T-helper 17 cell (primary cell): ENCODE measurements around the gene EHBP1L1. TPM values are rescaled to one million over a fixed set of nuclear protein-coding genes. Genes with fewer than 3 reads are reported as not detected.

ENCODE experiments used
- ATAC-seq: fragments of 150-1000 bp; cut with Tn5 transposase; 2 replicates; pipeline ENCODE4 v1.10.0; 2021; ENCODE audit warnings: mild to moderate bottlenecking, moderate library complexity
- DNase-seq, 3 donors: peaks; one replicate each; pipeline versions ENCODE4 v3.0.0 to v3.0.0-alpha.2; 2020 to 2021
- H3K9me3 ChIP-seq: one replicate; pipeline ENCODE4 v1.7.0; 2013; ENCODE audit warnings: low read length, mild to moderate bottlenecking; ENCODE audit not compliant: control insufficient read depth, poor library complexity, severe bottlenecking
- H3K27ac Mint-ChIP-seq: one replicate; pipeline ENCODE4 v1.8.0; 2022; ENCODE audit warnings: mild to moderate bottlenecking, moderate library complexity, mixed read lengths
- H3K27me3 Mint-ChIP-seq: one replicate; pipeline ENCODE4 v1.8.0; 2022; ENCODE audit warnings: mixed read lengths
- H3K36me3 Mint-ChIP-seq: one replicate; pipeline ENCODE4 v1.8.0; 2022; ENCODE audit warnings: low read depth, mixed read lengths
- H3K4me1 Mint-ChIP-seq: one replicate; pipeline ENCODE4 v1.8.0; 2022; ENCODE audit warnings: mild to moderate bottlenecking, mixed read lengths
- H3K4me3 Mint-ChIP-seq: one replicate; pipeline ENCODE4 v1.8.0; 2022; ENCODE audit warnings: mild to moderate bottlenecking, moderate library complexity, mixed read lengths
- total RNA-seq, 4 donors: library from RNA in 2 of 4; stranded (reverse) in 2 of 4; gene quantifications; one replicate each; pipeline ENCODE4 v1.2.3 and lab custom pipeline; 2022 to 2026

Gene EHBP1L1
- total RNA-seq, 2 donors from 2014 or later: 123 to 152 TPM

DNA sequence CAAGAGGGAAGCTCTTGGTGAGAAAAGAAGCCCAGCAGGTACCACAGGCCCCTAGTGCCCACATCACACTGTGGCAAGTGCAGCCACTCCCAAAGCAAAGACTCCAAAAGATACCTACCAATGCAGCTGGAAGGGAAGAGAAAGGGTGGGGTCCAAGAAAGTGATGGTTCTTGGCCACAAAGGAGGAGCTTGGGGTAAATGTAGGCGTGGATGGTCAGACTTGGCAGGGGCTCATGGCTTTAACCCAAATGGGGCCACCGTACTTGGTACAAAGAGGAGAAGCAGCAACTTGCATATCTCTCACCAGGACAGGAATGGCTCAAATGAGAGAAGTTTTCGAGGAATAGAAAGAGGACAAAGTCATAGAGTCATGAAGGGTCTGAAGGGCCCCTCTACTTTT is 33.4 kb downstream of the EHBP1L1 start:
- DNase-seq (no peak), ATAC-seq (no peak)
- H3K4me1 Mint-ChIP-seq: peaks cover 33% of the 10 kb centered on the region
- no peak overlapping the region for H3K4me3 Mint-ChIP-seq
- H3K27me3 Mint-ChIP-seq: no peaks in the 10 kb centered on the region
- H3K9me3 ChIP-seq: no peaks in the 10 kb centered on the region
- no peak overlapping the region for H3K27ac Mint-ChIP-seq
- no peaks in the 10 kb centered on the region for H3K36me3 Mint-ChIP-seq

DNA sequence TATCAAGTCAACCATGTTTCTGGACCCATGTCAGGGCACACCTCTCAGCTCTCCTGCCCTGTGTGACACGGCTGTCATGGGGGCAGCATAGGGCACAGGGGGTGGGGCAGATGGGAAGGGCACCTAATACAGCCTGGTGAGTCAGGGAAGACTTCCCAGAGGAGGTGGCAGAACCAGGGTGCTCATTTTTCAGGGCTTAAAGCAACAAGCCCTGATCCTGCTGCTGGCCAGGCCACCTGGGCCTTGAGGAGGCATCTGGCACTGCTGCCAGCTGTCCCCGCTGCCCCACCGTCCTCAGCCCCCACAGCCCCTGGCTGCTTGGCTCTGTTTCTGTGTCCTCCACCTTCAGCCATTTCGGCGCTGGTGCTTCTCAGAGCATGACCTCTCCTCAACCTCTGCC is 33.8 kb downstream of the EHBP1L1 start:
- H3K9me3 ChIP-seq: no peaks in the 10 kb centered on the region
- DNase-seq (no peak), ATAC-seq (no peak)
- Mint-ChIP-seq H3K36me3 (no peaks in the 10 kb centered on the region), H3K27me3 (no peaks in the 10 kb centered on the region), H3K27ac (peak overlapping the region; percentile 94), H3K4me1 (peaks cover 33% of the 10 kb centered on the region), H3K4me3 (peak overlapping the region; percentile 36)

DNA sequence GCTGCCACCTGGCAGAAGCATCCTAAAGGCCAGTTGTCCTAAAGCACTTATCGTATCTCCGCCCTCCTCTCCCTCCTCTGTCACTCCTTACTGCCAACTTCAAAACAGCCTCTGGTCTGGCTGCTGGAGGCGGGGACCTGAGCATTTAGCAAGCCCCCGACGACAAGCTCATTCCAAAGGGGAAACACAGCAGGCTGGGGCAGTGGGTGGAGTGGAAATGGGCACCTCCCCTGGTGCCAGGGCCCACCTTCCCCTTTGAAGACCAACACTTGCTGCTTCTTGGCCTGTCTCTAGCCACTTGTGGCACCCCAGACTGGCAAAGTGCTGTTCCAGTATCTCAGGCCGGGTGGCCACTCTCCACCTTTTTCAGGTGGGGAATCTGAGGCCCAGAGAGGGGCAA is 34.6 kb downstream of the EHBP1L1 start:
- peaks cover 33% of the 10 kb centered on the region for H3K4me1 Mint-ChIP-seq
- no peak for ATAC-seq
- H3K4me3 Mint-ChIP-seq: peak overlapping the region; percentile 7
- no peaks in the 10 kb centered on the region for H3K27me3 Mint-ChIP-seq
- DNase-seq: no peak
- H3K9me3 ChIP-seq: no peaks in the 10 kb centered on the region
- peak overlapping the region; percentile 94 for H3K27ac Mint-ChIP-seq
- no peaks in the 10 kb centered on the region for H3K36me3 Mint-ChIP-seq

DNA sequence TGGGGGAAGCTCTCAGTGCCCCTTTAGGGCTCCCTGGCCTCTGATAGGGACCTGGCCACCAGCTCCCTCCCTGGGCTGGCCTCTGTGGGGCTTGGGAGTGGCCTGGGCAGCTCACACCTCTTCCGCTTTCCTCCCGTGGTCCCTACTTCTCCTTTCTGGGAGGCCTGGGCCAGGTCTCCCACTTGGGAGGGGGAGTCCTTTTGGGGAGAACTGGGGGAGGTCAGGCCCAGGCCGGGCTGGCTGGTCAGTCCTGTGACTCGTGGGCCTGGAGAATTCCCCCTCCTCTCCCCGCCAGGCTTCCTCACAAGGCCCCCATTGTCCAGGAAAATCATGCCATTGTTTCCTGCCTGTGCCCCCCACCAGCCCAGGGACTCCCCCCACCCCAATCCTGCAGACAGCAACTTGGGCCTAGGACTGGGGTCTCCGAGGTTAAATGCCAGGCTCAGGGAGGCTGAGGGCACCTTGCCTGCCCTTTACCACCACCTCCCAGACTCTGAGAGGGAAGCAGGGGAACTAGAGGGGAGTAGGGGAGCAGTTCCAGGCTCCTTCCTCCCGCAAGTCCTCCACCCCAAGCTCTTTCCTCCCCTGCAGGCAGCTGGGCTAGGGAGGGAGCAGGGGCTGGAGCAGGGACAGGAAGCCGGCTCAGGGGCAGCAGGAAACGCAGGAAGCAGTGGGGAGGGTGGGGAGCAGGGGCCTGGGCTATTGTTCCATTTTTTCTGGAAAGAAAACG is 35.3 kb downstream of the EHBP1L1 start:
- H3K36me3 Mint-ChIP-seq: no peaks in the 10 kb centered on the region
- peaks cover 33% of the 10 kb centered on the region for H3K4me1 Mint-ChIP-seq
- no peaks in the 10 kb centered on the region for H3K9me3 ChIP-seq
- H3K27ac Mint-ChIP-seq: peak overlapping the region; percentile 94
- DNase-seq: no peak
- no peak for ATAC-seq
- peak overlapping the region; percentile 98 for H3K4me3 Mint-ChIP-seq
- H3K27me3 Mint-ChIP-seq: no peaks in the 10 kb centered on the region

DNA sequence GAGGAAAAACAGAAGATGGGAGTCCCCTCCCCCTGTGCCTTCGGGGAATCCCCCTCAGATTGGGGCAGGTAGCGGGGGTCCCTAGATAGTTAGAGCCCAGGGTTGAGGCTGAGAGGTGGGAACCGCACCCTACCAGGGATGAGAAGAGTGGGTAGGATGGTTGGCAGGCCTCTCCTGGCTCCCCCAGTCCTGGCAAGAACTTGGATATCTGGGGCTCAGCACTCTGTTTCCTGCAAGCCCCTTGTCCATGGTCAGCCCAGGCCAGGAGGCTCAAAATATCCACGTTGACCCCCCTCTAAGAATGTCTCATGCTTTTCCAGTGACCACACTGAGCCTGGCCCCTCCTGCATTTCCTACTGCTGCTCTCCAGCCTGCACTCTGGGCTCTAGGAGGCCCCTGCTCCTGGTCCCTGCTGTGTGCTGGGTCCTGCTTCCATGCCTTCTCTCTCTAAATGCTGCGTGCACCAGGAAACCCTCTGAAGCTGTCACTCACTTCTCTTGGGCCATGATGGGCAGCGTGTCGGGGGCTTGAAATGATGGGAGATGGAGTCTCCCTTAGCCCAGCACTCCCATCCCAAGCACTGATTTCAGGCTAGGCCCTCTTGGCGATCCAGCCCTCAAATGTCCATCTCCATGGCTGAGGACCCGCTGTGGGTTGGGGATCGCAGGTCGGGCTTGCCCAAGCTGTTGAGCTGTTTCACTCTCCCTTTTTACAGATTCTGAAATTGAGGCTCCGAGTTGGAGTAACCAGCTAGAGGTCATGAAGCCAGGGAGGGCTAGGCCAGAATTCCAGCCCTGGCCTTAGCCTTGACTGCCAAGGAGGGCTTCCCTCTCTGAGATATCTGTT is 36.1 kb downstream of the EHBP1L1 start:
- Mint-ChIP-seq H3K4me3 (peak overlapping the region; percentile 98), H3K36me3 (peaks cover 3% of the 10 kb centered on the region), H3K4me1 (peaks cover 39% of the 10 kb centered on the region), H3K27ac (peak overlapping the region; percentile 94), H3K27me3 (no peaks in the 10 kb centered on the region)
- no peak for DNase-seq
- H3K9me3 ChIP-seq: no peaks in the 10 kb centered on the region
- no peak for ATAC-seq

DNA sequence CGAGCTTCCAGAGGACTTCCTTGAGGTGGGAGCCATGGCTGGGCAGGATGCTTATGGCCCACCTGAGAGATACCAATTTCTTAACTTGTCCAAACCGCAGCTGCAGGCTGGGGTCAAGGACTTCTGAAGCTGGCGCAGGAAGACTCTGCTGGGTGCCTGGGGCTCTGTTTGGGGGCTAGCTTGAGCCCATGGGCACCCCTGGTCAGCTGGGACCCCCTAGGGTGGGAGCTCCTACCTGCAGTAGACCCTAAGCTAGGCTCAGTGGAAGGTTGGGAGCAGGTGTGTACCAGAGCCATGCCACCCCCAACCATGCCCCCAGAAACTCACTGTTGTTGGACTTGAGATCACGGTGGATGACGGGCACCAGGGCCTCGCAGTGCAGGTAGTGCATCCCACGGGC is 36.8 kb downstream of the EHBP1L1 start:
- no peaks in the 10 kb centered on the region for H3K27me3 Mint-ChIP-seq
- peak overlapping the region; percentile 94 for H3K27ac Mint-ChIP-seq
- H3K4me1 Mint-ChIP-seq: peaks cover 42% of the 10 kb centered on the region
- peak overlapping the region; percentile 98 for H3K4me3 Mint-ChIP-seq
- DNase-seq (no peak), ATAC-seq (no peak)
- H3K9me3 ChIP-seq: no peaks in the 10 kb centered on the region
- peaks cover 3% of the 10 kb centered on the region for H3K36me3 Mint-ChIP-seq

DNA sequence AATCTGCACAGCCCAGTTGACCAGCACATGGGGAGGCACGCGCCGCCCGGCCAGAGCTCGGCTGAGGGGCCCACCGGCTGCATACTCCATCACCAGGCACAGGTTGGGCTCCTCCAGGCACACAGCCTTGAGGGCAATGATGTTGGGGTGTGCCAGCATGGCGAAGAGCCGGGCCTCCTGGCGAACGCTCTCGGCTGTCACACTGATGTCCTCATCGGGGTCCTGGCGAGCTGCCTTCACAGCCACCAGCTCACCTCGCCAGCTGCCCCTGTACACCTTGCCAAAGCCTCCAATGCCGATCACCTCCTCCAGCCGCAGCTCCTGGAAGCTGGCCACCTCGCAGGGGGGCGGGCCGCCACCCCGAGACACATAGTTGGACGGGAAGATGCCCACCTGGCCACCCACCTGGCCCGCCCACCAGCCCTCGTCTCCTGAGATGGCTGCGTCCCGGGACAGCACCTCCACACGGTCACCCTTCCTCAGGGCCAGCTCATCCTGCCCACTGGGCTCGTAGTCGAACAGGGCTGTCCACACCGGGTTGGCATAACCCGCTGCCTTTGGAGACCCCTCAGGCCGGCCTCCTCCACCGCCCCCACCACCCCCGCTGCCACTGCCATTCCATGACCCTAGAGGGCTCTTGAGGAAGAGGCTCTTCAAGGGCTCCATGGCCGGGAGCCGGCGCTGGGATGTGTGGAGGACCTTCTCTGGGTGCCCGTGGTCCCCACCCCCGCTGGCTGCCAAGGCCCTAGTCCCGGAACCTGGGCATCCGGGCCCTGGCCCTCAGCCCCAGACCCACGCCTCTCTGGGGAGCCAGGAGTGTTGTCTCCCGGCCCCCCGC is 37.5 kb downstream of the EHBP1L1 start:
- Mint-ChIP-seq H3K4me1 (peaks cover 44% of the 10 kb centered on the region), H3K4me3 (peak overlapping the region; percentile 98), H3K36me3 (peaks cover 3% of the 10 kb centered on the region), H3K27ac (peak overlapping the region; percentile 98), H3K27me3 (no peaks in the 10 kb centered on the region)
- no peak for ATAC-seq
- no peak for DNase-seq
- no peaks in the 10 kb centered on the region for H3K9me3 ChIP-seq

DNA sequence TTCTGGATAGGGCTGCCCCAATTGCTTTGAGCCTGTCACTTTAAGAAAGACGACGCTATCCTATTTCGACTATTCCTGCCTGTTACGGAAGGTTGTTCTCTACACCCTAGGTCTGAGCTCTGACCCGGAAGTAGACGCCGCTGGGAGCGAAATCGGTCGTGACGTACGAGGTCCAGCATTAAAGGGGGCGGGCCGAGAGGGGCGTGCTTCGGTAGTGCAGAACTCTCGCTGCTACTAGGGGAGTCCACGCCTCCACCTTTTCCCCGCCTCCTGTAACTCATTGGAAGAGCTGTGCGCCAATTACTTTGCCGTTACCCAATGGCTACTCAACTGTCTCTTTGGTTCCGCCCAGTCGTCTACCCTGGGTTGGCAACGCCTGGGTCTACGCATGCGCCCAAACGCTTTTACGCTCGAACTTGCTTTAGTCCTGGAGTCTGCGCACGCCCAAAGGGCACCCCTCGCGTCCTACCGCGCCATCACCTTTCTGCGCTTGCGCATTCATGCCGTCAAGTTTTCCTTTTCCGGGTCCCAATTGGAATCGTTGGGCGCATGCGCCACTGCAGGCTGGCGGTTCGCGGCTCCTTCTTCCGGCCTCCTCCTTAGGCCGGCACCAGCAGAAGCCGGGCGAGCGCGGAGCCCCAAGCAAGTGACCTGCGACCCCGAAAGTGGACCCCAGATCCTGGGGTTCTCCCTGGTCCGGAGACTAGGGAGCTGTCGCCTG is 39.5 kb downstream of the EHBP1L1 start, which contains the start of gene PCNX3:
PCNX3 (plus strand) TSS at position 548 of the 721 bp plus-strand sequence. CDS start 536 bp downstream, outside the sequence.
- DNase-seq (peak; percentile 98 to 100 (median 99)), ATAC-seq (peak; percentile 88)
- peak within 1 kb of the TSS; percentile 98 for H3K27ac Mint-ChIP-seq
- no peaks in the 10 kb centered on the region for H3K9me3 ChIP-seq
- H3K4me3 Mint-ChIP-seq: peak within 1 kb of the TSS; percentile 98
- H3K27me3 Mint-ChIP-seq: no peaks in the 10 kb centered on the region
- peaks cover 32% of the 10 kb centered on the region for H3K4me1 Mint-ChIP-seq
- peaks cover 3% of the 10 kb centered on the region for H3K36me3 Mint-ChIP-seq

DNA sequence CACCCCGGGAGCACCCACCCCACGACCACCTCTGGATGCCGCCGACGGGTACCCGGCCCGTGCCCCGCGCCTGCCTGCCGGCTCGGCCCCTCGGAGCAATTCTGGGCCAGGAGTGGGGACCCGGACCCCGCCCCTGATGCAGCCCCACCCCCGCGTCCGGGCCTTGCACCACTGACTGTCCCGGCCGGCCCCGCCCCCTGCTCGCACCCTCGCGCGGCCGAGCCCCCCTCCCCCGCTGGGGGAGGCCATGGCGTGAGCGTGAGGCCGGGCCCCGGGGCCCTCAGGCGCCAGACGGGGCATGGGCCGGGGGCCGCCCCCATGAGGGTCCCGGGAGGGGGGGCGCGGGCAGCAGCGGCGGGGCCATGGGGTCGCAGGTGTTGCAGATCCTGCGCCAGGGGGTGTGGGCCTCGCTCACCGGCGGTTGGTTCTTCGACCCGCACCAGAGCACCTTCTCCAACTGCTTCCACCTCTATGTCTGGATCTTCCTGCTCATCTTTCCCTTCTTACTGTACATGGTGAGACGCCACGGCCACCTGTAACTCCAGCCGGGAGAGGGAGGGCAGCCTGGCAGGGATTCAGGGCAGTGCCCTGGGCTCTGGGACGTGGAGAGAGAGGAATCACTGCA is 40.2 kb downstream of the EHBP1L1 start:
- peak overlapping the region; percentile 98 for H3K27ac Mint-ChIP-seq
- no peaks in the 10 kb centered on the region for H3K27me3 Mint-ChIP-seq
- DNase-seq (no peak), ATAC-seq (no peak)
- H3K4me1 Mint-ChIP-seq: peaks cover 27% of the 10 kb centered on the region
- peak overlapping the region; percentile 98 for H3K4me3 Mint-ChIP-seq
- no peaks in the 10 kb centered on the region for H3K9me3 ChIP-seq
- H3K36me3 Mint-ChIP-seq: peaks cover 3% of the 10 kb centered on the region

DNA sequence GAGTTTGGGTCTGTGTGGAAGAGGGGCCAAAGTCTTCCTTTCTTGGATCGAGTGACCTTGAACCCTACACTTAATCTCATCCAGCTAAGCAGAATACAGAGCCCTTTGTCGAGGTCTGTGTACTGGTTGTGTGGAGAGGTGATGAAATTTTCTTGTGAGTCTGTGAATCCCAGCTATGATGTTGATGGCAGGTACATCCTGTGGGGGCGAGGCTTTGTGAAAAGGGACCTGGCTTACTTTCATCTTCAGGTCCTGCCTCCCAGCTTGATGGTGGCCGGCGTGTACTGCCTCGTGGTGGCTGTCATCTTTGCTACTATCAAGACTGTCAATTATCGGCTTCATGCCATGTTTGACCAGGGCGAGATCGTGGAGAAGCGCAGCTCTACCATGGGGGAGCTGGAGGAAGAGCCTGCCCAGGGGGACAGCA is 40.7 kb downstream of the EHBP1L1 start:
- H3K27me3 Mint-ChIP-seq: no peaks in the 10 kb centered on the region
- ATAC-seq (no peak), DNase-seq (no peak)
- H3K36me3 Mint-ChIP-seq: peaks cover 3% of the 10 kb centered on the region
- H3K4me1 Mint-ChIP-seq: peaks cover 27% of the 10 kb centered on the region
- peak overlapping the region; percentile 94 for H3K4me3 Mint-ChIP-seq
- no peaks in the 10 kb centered on the region for H3K9me3 ChIP-seq
- H3K27ac Mint-ChIP-seq: peak overlapping the region; percentile 92

DNA sequence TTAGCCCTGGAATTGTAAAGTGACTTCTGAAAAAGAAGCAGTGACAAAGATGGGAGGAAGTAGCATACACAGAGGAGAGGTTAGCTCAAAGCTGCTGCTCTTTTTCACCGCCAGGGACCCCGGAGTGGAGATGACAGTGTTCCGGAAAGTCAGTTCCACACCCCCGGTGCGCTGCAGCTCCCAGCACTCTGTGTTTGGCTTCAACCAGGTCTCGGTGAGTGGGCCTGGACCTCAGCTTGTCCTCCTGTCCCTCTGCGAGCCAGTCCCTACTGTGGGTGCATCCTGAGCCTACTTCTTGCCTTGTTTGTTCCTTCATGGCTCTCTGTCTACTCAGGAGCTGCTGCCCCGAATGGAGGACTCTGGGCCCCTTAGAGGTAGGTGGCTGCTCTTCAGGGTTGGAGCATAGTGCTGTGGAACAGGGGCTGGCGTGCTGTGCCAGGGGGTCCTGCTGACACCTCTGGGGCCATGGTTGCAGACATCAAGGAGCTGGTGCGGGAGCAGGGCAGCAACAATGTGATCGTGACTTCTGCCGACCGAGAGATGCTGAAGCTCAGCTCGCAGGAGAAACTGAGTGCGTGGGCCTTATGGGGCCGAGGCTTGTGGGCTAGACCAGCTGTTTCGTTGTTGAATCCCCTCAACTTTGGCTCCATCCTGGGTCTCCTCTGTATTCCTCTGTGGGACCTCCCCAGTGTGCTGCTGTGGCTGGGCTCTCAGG is 41.4 kb downstream of the EHBP1L1 start:
- H3K27ac Mint-ChIP-seq: peak overlapping the region; percentile 92
- peaks cover 24% of the 10 kb centered on the region for H3K4me1 Mint-ChIP-seq
- H3K9me3 ChIP-seq: no peaks in the 10 kb centered on the region
- no peak for ATAC-seq
- H3K27me3 Mint-ChIP-seq: no peaks in the 10 kb centered on the region
- DNase-seq: no peak
- peaks cover 3% of the 10 kb centered on the region for H3K36me3 Mint-ChIP-seq
- peak overlapping the region; percentile 94 for H3K4me3 Mint-ChIP-seq
